ENCODE measurements around the gene FIG4. TPM values are rescaled to one million over a fixed set of nuclear protein-coding genes. Genes with fewer than 3 reads are reported as not detected.
A peak's percentile ranks its signal among the peaks of the same experiment; 100 is the strongest.

The FIG4 gene
- total RNA-seq, 1 donor: 27.1 TPM

DNA sequence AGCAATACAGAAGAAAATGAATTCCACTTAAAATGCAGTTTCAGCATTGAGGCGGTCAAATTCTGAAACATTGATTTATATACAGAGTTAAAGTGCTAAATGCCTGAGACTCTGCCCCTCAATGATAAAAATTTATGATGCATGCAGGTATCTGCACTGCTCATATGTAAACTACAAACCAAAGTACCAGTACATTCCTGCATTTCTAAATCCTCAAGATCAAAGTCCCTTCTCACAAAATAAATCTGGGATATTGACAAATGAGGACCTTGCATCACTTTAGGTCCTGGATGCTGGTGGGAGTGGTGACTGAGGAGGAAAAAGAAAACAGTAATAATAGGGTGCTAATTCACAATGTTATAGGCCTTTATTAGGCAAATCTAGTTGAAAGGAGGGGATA, 101.9 kb downstream of the FIG4 start:
- H3K27ac ChIP-seq (ENCODE audit: low read depth, low read length): peak overlapping the region; percentile 98
- TF ChIP-seq, protein P1, sequence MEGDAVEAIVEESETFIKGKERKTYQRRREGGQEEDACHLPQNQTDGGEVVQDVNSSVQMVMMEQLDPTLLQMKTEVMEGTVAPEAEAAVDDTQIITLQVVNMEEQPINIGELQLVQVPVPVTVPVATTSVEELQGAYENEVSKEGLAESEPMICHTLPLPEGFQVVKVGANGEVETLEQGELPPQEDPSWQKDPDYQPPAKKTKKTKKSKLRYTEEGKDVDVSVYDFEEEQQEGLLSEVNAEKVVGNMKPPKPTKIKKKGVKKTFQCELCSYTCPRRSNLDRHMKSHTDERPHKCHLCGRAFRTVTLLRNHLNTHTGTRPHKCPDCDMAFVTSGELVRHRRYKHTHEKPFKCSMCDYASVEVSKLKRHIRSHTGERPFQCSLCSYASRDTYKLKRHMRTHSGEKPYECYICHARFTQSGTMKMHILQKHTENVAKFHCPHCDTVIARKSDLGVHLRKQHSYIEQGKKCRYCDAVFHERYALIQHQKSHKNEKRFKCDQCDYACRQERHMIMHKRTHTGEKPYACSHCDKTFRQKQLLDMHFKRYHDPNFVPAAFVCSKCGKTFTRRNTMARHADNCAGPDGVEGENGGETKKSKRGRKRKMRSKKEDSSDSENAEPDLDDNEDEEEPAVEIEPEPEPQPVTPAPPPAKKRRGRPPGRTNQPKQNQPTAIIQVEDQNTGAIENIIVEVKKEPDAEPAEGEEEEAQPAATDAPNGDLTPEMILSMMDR (IDR thresholded peaks at IDR 0.05; ENCODE audit: extremely low read depth, low read depth, low read length): no peak
- H3K27me3 ChIP-seq (ENCODE audit: insufficient read depth, low read length): no peaks in the 10 kb centered on the region
- H3K9me3 ChIP-seq (ENCODE audit: low read depth, low read length): no peaks in the 10 kb centered on the region
- H3K36me3 ChIP-seq (ENCODE audit: insufficient read depth, low read length): no peaks in the 10 kb centered on the region
- H3K4me3 ChIP-seq (ENCODE audit: insufficient read depth, low read length): no peak overlapping the region
- no peak overlapping the region for H3K4me2 ChIP-seq (ENCODE audit: insufficient read depth, low read length)
- peaks cover 38% of the 10 kb centered on the region for H3K4me1 ChIP-seq (ENCODE audit: insufficient read depth, low read length)
- H2AFZ ChIP-seq (ENCODE audit: low read length): no peak overlapping the region
- H4K20me1 ChIP-seq (ENCODE audit: insufficient read depth, low read length): no peaks in the 10 kb centered on the region
- no peaks in the 10 kb centered on the region for H3K79me2 ChIP-seq (ENCODE audit: insufficient read depth, low read length)
- no peak for DNase-seq (ENCODE audit: insufficient read length, low spot score, missing footprints)

DNA sequence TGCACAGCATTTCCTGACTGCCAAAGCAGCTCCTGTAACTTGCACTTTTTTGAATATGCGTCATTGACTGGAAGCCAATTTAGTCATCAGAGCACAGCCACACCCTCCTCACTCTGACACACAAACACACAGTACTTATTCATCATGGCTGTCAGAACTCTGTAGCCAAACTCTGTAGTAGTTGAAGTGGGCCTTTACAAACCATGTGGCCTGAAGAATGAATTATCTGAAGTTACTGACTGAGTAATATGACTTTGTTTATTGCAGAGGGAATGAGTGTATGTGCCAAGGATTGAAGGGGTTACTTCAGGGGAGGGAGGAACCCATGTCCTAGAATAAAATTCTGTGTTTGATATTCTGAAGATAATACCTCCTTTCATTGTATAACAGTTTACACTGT, 102.7 kb downstream of the FIG4 start:
- H3K4me3 ChIP-seq (ENCODE audit: insufficient read depth, low read length): no peak overlapping the region
- H2AFZ ChIP-seq (ENCODE audit: low read length): peak overlapping the region; percentile 71
- no peaks in the 10 kb centered on the region for H4K20me1 ChIP-seq (ENCODE audit: insufficient read depth, low read length)
- DNase-seq (ENCODE audit: insufficient read length, low spot score, missing footprints): peak; percentile 85
- no peaks in the 10 kb centered on the region for H3K9me3 ChIP-seq (ENCODE audit: low read depth, low read length)
- peaks cover 38% of the 10 kb centered on the region for H3K4me1 ChIP-seq (ENCODE audit: insufficient read depth, low read length)
- peak overlapping the region; percentile 44 for H3K4me2 ChIP-seq (ENCODE audit: insufficient read depth, low read length)
- TF ChIP-seq, protein P1 (IDR thresholded peaks at IDR 0.05; ENCODE audit: extremely low read depth, low read depth, low read length): no peak
- no peaks in the 10 kb centered on the region for H3K79me2 ChIP-seq (ENCODE audit: insufficient read depth, low read length)
- no peaks in the 10 kb centered on the region for H3K27me3 ChIP-seq (ENCODE audit: insufficient read depth, low read length)
- H3K36me3 ChIP-seq (ENCODE audit: insufficient read depth, low read length): no peaks in the 10 kb centered on the region
- H3K27ac ChIP-seq (ENCODE audit: low read depth, low read length): peak overlapping the region; percentile 98

DNA sequence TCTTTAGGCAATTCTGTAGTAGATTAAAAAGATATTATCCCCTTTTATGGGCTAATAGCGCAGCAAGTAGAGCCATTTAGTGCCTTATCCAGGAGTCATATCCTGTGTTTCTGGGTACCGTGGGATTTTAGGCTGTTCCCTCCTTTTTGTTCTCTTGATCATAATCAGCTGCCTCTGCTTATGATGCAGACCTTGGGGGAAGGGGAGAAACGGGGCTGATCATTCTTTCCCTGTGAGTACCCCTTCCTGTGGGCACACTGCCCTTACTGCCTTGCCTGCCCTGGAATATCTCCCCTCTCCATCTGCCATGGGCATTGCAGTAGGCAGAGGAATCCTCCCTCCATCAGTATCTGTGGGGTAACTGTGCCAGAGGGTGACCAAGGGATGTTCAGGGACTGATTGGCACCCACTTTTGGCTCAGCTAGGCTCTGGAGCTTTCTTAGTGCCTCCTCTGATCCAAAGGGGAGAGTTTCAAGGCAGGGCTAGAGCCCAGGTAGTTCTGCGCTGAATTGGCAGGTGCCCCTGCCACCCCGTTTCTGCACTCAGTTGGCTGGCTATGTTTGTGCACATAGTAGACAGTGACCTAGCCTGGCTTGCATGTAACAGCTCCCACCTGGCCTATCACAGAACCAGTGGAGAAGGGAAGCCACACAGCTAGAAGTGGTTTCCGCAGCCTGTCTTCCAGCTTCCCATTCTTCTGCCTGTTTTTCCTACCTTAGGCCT, 103.3 kb downstream of the FIG4 start:
- TF ChIP-seq, protein P1 (IDR thresholded peaks at IDR 0.05; ENCODE audit: extremely low read depth, low read depth, low read length): no peak
- Histone ChIP-seq H4K20me1 (ENCODE audit: insufficient read depth, low read length) (no peaks in the 10 kb centered on the region), H3K4me3 (ENCODE audit: insufficient read depth, low read length) (no peak overlapping the region), H3K4me2 (ENCODE audit: insufficient read depth, low read length) (peak overlapping the region; percentile 44), H3K4me1 (ENCODE audit: insufficient read depth, low read length) (peaks cover 38% of the 10 kb centered on the region), H2AFZ (ENCODE audit: low read length) (peak overlapping the region; percentile 71), H3K9me3 (ENCODE audit: low read depth, low read length) (no peaks in the 10 kb centered on the region), H3K36me3 (ENCODE audit: insufficient read depth, low read length) (no peaks in the 10 kb centered on the region), H3K79me2 (ENCODE audit: insufficient read depth, low read length) (no peaks in the 10 kb centered on the region), H3K27me3 (ENCODE audit: insufficient read depth, low read length) (no peaks in the 10 kb centered on the region), H3K27ac (ENCODE audit: low read depth, low read length) (peak overlapping the region; percentile 98)
- DNase-seq (ENCODE audit: insufficient read length, low spot score, missing footprints): peak; percentile 80

DNA sequence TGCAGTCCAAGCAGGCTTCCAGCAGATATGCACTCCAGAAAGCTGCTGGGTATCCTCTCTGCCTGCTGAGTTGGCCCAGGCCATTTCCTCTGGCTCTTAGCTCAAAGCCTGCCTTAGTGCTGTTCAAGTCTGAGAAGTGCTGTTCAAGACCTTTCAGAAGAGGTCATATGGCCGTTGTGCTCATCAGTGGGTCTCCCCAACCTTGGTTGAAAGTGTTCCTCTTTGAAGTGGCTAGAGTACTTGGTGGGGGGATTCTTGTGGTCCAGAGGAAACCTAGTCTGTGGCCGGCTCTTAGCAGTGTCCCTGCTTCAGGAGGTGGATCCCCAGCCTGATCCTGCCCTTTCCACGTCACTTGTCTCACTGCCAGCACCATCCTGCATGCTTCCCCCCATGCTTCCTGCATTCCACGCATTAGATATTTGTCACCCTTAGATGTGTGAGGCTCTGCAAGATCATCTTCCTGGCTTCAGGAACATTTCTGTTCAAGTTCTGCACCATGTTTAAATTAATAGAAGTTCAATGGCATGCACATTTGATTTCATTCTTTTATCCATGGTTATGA, 105.0 kb downstream of the FIG4 start:
- H2AFZ ChIP-seq (ENCODE audit: low read length): no peak overlapping the region
- no peaks in the 10 kb centered on the region for H3K9me3 ChIP-seq (ENCODE audit: low read depth, low read length)
- H3K79me2 ChIP-seq (ENCODE audit: insufficient read depth, low read length): no peaks in the 10 kb centered on the region
- H3K4me2 ChIP-seq (ENCODE audit: insufficient read depth, low read length): no peak overlapping the region
- no peak overlapping the region for H3K27ac ChIP-seq (ENCODE audit: low read depth, low read length)
- H3K27me3 ChIP-seq (ENCODE audit: insufficient read depth, low read length): no peaks in the 10 kb centered on the region
- H3K4me1 ChIP-seq (ENCODE audit: insufficient read depth, low read length): peaks cover 25% of the 10 kb centered on the region
- no peaks in the 10 kb centered on the region for H3K36me3 ChIP-seq (ENCODE audit: insufficient read depth, low read length)
- TF ChIP-seq, protein P1 (IDR thresholded peaks at IDR 0.05; ENCODE audit: extremely low read depth, low read depth, low read length): no peak
- no peaks in the 10 kb centered on the region for H4K20me1 ChIP-seq (ENCODE audit: insufficient read depth, low read length)
- H3K4me3 ChIP-seq (ENCODE audit: insufficient read depth, low read length): no peak overlapping the region
- DNase-seq (ENCODE audit: insufficient read length, low spot score, missing footprints): no peak
